Endothelial cell of umbilical vein (primary cell): Measurements from ENCODE around the gene BTBD17. TPM values are rescaled to one million over a fixed set of nuclear protein-coding genes. Genes with fewer than 3 reads are reported as not detected.
"Not testable (repeated sequence)": the region's sequence is repeated elsewhere in the genome, so short reads cannot be mapped to it uniquely, and the experiment has no call there.

ENCODE experiments used
- BruUV-seq: library from RNA; stranded (reverse); fragments of 400-500 nt; replicated peaks from 2 replicates; lab custom pipeline; 2021; lab: Mats Ljungman, UMichigan
- CTCF ChIA-PET: fragments of 300-600, 350-600 bp; sonication (Branson Sonifier 250); formaldehyde crosslinking; loops from one replicate; lab custom pipeline; 2021; ENCODE audit warnings: antibody characterized with exemption, inconsistent platforms; lab: Charles Lee
- POLR2A ChIA-PET: fragments of 300-600, 350-600 bp; sonication (Branson Sonifier 250); formaldehyde crosslinking; loops from one replicate; lab custom pipeline; 2021; ENCODE audit warnings: antibody characterized with exemption, inconsistent platforms; lab: Charles Lee
- DNase-seq: peaks from one replicate; pipeline ENCODE4 v3.0.0-alpha.2; 2011; ENCODE audit warnings: low read depth, low spot score
- FAIRE-seq: peaks from 2 replicates; lab custom pipeline; 2011; peaks lifted over from hg19 to GRCh38; lab: Jason Lieb, UNC
- H2AFZ ChIP-seq: 2 replicates; pipeline ENCODE4 v1.6.0; 2012; ENCODE audit warnings: low read depth, low read length, control low read depth, inconsistent platforms
- H3K27ac ChIP-seq: 2 replicates; pipeline ENCODE4 v1.5.1; 2011; ENCODE audit warnings: low read depth, mild to moderate bottlenecking, control low read depth, low read length, moderate library complexity; ENCODE audit not compliant: insufficient read depth
- H3K27me3 ChIP-seq, 2 experiments: 2 replicates each; pipeline versions ENCODE4 v1.6.0 to v1.6.1; 2011; ENCODE audit warnings: low read length in 2 of 2, mixed read lengths in 1 of 2; ENCODE audit not compliant: control insufficient read depth in 2 of 2, insufficient read depth in 2 of 2
- H3K36me3 ChIP-seq, 2 experiments: 2 replicates in 1 of 2; 3 replicates in 1 of 2; pipeline ENCODE4 v1.5.1; 2011; ENCODE audit warnings: low read length in 2 of 2, mild to moderate bottlenecking in 1 of 2, moderate library complexity in 1 of 2; ENCODE audit not compliant: control insufficient read depth in 2 of 2, insufficient read depth in 2 of 2; ENCODE audit errors: extremely low read depth in 1 of 2
- H3K4me1 ChIP-seq: 3 replicates; pipeline ENCODE4 v1.5.1; 2011; ENCODE audit warnings: mild to moderate bottlenecking, low read length; ENCODE audit not compliant: control insufficient read depth, insufficient read depth; ENCODE audit errors: extremely low read depth
- H3K4me2 ChIP-seq: 2 replicates; pipeline ENCODE4 v1.6.1; 2011; ENCODE audit warnings: low read length, control low read depth, mixed read lengths; ENCODE audit not compliant: insufficient read depth
- H3K4me3 ChIP-seq, 3 experiments: fragments of 200-600 bp in 1 of 3; sonication (generic), shearing (Covaris generic) in 1 of 3; replicated peaks in 1 of 3; 2 replicates each; pipeline ENCODE4 v1.5.1; 2011 to 2016; ENCODE audit warnings: control low read depth in 3 of 3, low read length in 3 of 3, mild to moderate bottlenecking in 2 of 3, inconsistent platforms in 1 of 3, low read depth in 1 of 3, moderate library complexity in 1 of 3; ENCODE audit not compliant: insufficient read depth in 1 of 3
- H3K79me2 ChIP-seq: 2 replicates; pipeline ENCODE4 v1.6.0; 2012; ENCODE audit warnings: low read length, inconsistent platforms; ENCODE audit not compliant: control insufficient read depth, insufficient read depth
- H3K9ac ChIP-seq: replicated peaks from 2 replicates; pipeline ENCODE3; 2011; ENCODE audit warnings: low read length, control low read depth; ENCODE audit not compliant: insufficient read depth; ENCODE audit errors: extremely low read depth
- H3K9me1 ChIP-seq: replicated peaks from 3 replicates; pipeline ENCODE4 v1.6.0; 2011; ENCODE audit warnings: mild to moderate bottlenecking, low read length; ENCODE audit not compliant: control insufficient read depth, insufficient read depth; ENCODE audit errors: extremely low read depth
- H3K9me3 ChIP-seq: replicated peaks from 2 replicates; pipeline ENCODE4 v1.5.1; 2012; ENCODE audit warnings: low read length, inconsistent platforms; ENCODE audit not compliant: control insufficient read depth, insufficient read depth
- H4K20me1 ChIP-seq: replicated peaks from 2 replicates; pipeline ENCODE3; 2011; ENCODE audit warnings: mild to moderate bottlenecking, low read length; ENCODE audit not compliant: control insufficient read depth, insufficient read depth; ENCODE audit errors: extremely low read depth
- EZH2 ChIP-seq: IDR thresholded peaks from 2 replicates; pipeline ENCODE4 v1.6.1; 2012; ENCODE audit warnings: borderline replicate concordance, low read depth, mild to moderate bottlenecking, moderate library complexity, low read length, inconsistent platforms; ENCODE audit not compliant: severe bottlenecking
- FOS ChIP-seq: IDR thresholded peaks from 2 replicates; pipeline ENCODE4 v1.6.1; 2011; ENCODE audit warnings: mild to moderate bottlenecking, low read length, moderate library complexity, borderline replicate concordance; ENCODE audit not compliant: insufficient read depth
- GATA2 ChIP-seq: IDR thresholded peaks from 2 replicates; pipeline ENCODE4 v1.7.0; 2011; ENCODE audit warnings: low read depth, mild to moderate bottlenecking, moderate library complexity, mixed read lengths, low read length; ENCODE audit not compliant: insufficient read length, insufficient read depth
- JUN ChIP-seq: IDR thresholded peaks from 2 replicates; pipeline ENCODE4 v1.6.1; 2011; ENCODE audit warnings: borderline replicate concordance, low read depth; ENCODE audit not compliant: insufficient read length, insufficient read depth
- MYC ChIP-seq: IDR thresholded peaks from one replicate; pipeline ENCODE4 v1.6.1; 2011; ENCODE audit warnings: mild to moderate bottlenecking, low read depth, low read length
- POLR2A ChIP-seq: IDR thresholded peaks from 2 replicates; pipeline ENCODE4 v1.6.1; 2012; ENCODE audit warnings: low read depth, mild to moderate bottlenecking, control low read depth, low read length
- POLR2AphosphoS5 ChIP-seq: IDR thresholded peaks from 2 replicates; pipeline ENCODE4 v1.6.1; 2012; ENCODE audit warnings: low read depth, mild to moderate bottlenecking, control low read depth, low read length, moderate library complexity; ENCODE audit not compliant: insufficient read depth
- dilution Hi-C: fragments of 300-500 bp; cut with MboI; formaldehyde crosslinking; loops from one replicate; pipeline ENCODE4 v1.15.0; 2019; ENCODE audit warnings: low sequenced_read_pairs; ENCODE audit not compliant: extremely low pct_ligation_motif_present
- intact Hi-C: fragments of 100-400 bp; cut with micrococcal nuclease; formaldehyde crosslinking; loops from one replicate; pipeline ENCODE4 v1.10.0; 2022
- polyA plus RNA-seq, 4 experiments: library from polyadenylated mRNA; depleted of rRNA in 3 of 4; stranded (reverse) in 3 of 4; unstranded in 1 of 4; fragments of >200 nt; gene quantifications; 2 replicates each; pipeline versions ENCODE4 v1.2.1 to v1.2.3, GENCODE V29; 2011 to 2012; ENCODE audit warnings: missing spikeins in 1 of 4
- total RNA-seq: library from RNA; stranded (reverse); gene quantifications from 2 replicates; pipeline ENCODE4 v1.2.3, GENCODE V29; 2021
- TF ChIP-seq, protein P1 (sequence below), 2 donors: IDR thresholded peaks; 1 replicate in 1 of 2; 2 replicates in 1 of 2; pipeline ENCODE4 v1.5.1; 2011; ENCODE audit warnings: low read length in 2 of 2, mild to moderate bottlenecking in 2 of 2, moderate library complexity in 2 of 2, control low read depth in 1 of 2, inconsistent platforms in 1 of 2, low read depth in 1 of 2; ENCODE audit not compliant: insufficient read depth in 1 of 2; ENCODE audit errors: extremely low read depth in 1 of 2
- TF ChIP-seq, protein P2 (sequence below): IDR thresholded peaks from 2 replicates; pipeline ENCODE4 v1.6.1; 2011; ENCODE audit not compliant: insufficient read depth, insufficient read length

Gene BTBD17
- total and polyA plus RNA-seq, 2 donors (not counting 3 experiments of a cell fraction or from before 2014, with no cell fraction given), result not detected

DNA sequence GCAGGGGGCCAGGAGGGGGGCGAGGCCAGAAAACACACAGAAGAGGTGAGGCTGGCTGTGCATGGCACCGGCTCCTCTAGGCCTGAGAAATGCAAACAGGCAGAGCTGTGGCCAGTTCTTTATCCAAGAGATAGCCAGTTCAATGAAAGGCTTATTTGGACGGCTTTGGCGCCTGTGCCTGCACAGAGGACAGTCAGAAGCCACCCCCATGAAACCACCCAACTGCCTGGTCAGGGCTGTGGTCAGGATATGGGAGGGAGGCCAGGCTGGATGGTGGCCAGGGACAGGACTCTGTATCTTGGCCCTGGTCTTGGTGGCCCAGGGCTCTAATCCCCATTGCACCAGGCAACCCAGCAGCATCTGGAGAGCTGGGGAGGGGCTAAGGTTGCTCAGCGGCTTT lies 45.7 kb upstream of the BTBD17 start:
- no peak for TF ChIP-seq GATA2
- no peak for TF ChIP-seq POLR2A
- no peak for TF ChIP-seq JUN
- TF ChIP-seq, protein P1, sequence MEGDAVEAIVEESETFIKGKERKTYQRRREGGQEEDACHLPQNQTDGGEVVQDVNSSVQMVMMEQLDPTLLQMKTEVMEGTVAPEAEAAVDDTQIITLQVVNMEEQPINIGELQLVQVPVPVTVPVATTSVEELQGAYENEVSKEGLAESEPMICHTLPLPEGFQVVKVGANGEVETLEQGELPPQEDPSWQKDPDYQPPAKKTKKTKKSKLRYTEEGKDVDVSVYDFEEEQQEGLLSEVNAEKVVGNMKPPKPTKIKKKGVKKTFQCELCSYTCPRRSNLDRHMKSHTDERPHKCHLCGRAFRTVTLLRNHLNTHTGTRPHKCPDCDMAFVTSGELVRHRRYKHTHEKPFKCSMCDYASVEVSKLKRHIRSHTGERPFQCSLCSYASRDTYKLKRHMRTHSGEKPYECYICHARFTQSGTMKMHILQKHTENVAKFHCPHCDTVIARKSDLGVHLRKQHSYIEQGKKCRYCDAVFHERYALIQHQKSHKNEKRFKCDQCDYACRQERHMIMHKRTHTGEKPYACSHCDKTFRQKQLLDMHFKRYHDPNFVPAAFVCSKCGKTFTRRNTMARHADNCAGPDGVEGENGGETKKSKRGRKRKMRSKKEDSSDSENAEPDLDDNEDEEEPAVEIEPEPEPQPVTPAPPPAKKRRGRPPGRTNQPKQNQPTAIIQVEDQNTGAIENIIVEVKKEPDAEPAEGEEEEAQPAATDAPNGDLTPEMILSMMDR (IDR thresholded peaks at IDR 0.05; ENCODE audit: extremely low read depth in 1 of 2, insufficient read depth in 1 of 2, low read depth in 1 of 2, low read length in 2 of 2), result no peak
- no peak for TF ChIP-seq FOS
- TF ChIP-seq EZH2, result no peak
- TF ChIP-seq MYC, result no peak
- TF ChIP-seq POLR2AphosphoS5, result no peak
- TF ChIP-seq, protein P2, sequence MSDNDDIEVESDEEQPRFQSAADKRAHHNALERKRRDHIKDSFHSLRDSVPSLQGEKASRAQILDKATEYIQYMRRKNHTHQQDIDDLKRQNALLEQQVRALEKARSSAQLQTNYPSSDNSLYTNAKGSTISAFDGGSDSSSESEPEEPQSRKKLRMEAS, result no peak
- no peaks in the 10 kb centered on the region for H3K36me3 ChIP-seq
- no peaks in the 10 kb centered on the region for H3K9me1 ChIP-seq
- no peak overlapping the region for H3K27ac ChIP-seq
- intact Hi-C loops, result no loop called here
- no peaks in the 10 kb centered on the region for H4K20me1 ChIP-seq
- no peak overlapping the region for H2AFZ ChIP-seq
- dilution Hi-C loops, result no loop called here
- H3K27me3 ChIP-seq, result no peaks in the 10 kb centered on the region
- BruUV-seq, result no TSS peak
- no peak overlapping the region for H3K9ac ChIP-seq
- FAIRE-seq (no peak), DNase-seq (no peak)
- H3K4me1 ChIP-seq, result no peaks in the 10 kb centered on the region
- no peak overlapping the region for H3K4me2 ChIP-seq
- H3K4me3 ChIP-seq, result no peak overlapping the region
- CTCF ChIA-PET, result no interaction called here
- POLR2A ChIA-PET, result no interaction called here
- no peaks in the 10 kb centered on the region for H3K9me3 ChIP-seq
- H3K79me2 ChIP-seq, result no peaks in the 10 kb centered on the region

DNA sequence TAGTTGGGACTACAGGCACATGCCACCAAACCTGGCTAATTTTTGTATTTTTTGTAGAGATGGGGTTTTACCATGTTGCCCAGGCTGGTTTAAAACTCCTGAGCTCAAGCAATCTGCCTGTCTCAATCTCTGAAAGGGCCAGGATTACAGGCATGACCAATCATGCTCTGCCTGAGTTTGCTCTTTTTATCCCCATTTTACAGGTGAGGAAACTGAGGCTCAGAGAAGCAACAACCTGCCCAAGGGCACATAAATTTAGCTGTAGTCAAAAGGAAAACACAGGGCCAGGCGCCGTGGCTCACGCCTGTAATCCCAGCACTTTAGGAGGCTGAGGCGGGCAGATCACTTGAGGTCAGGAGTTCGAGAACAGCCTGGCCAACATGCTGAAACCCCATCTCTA lies 43.6 kb upstream of the BTBD17 start:
- H3K9me1 ChIP-seq, H3K27ac ChIP-seq, BruUV-seq, H3K4me1 ChIP-seq, H3K4me3 ChIP-seq, dilution Hi-C loops, H3K9me3 ChIP-seq, H4K20me1 ChIP-seq, H3K79me2 ChIP-seq, FAIRE-seq, intact Hi-C loops, DNase-seq, H3K27me3 ChIP-seq, H3K36me3 ChIP-seq, H3K4me2 ChIP-seq, H2AFZ ChIP-seq, H3K9ac ChIP-seq, POLR2A ChIA-PET: not testable (repeated sequence)
- CTCF ChIA-PET, result interaction anchor here (0.7 kb wide), 1 partner anchor 37 kb away, joined by 3 read pairs; no protein-coding TSS in a partner anchor
